B cell (primary cell): ENCODE measurements around the gene CDC14A. TPM values are rescaled to one million over a fixed set of nuclear protein-coding genes. Genes with fewer than 3 reads are reported as not detected.

Experiments
- ATAC-seq: fragments of 200-7000 bp; cut with Tn5 transposase; one replicate; pipeline ENCODE4 v1.10.0; 2021; ENCODE audit warnings: low read depth, mild to moderate bottlenecking, moderate number of reproducible peaks, moderate library complexity
- CTCF ChIA-PET: fragments of 350-600 bp; sonication (Branson Sonifier 250); formaldehyde crosslinking; loops from one replicate; lab custom pipeline; 2021; ENCODE audit warnings: antibody characterized with exemption, inconsistent platforms; lab: Charles Lee
- POLR2A ChIA-PET: fragments of 350-600 bp; sonication (Branson Sonifier 250); formaldehyde crosslinking; loops from one replicate; lab custom pipeline; 2021; ENCODE audit warnings: antibody characterized with exemption; lab: Charles Lee
- DNase-seq: peaks from one replicate; pipeline ENCODE4 v3.0.0; 2013
- H2AFZ ChIP-seq: 2 replicates; pipeline ENCODE4 v1.6.1; 2012; ENCODE audit warnings: mild to moderate bottlenecking, low read depth, low read length; ENCODE audit not compliant: insufficient read depth, poor library complexity, severe bottlenecking
- H3K27ac ChIP-seq, 2 donors: 1 replicate in 1 of 2; 2 replicates in 1 of 2; pipeline ENCODE4 v1.5.1; 2012 to 2013; ENCODE audit warnings: low read length in 2 of 2, mild to moderate bottlenecking in 2 of 2, moderate library complexity in 1 of 2
- H3K27me3 ChIP-seq, 4 experiments: fragments of 200-600 bp in 1 of 4; sonication (generic) in 1 of 4; replicated peaks in 1 of 4; 1 replicate in 2 of 4; 2 replicates in 2 of 4; pipeline versions ENCODE4 v1.6.1 to v1.7.0; 2013 to 2016; ENCODE audit warnings: low read length in 3 of 4, mild to moderate bottlenecking in 2 of 4, mixed read lengths in 1 of 4, moderate library complexity in 1 of 4; ENCODE audit not compliant: insufficient read depth in 4 of 4, control insufficient read depth in 3 of 4; ENCODE audit errors: control extremely low read depth in 1 of 4
- H3K36me3 ChIP-seq, 2 experiments: replicated peaks in 1 of 2; 1 replicate in 1 of 2; 2 replicates in 1 of 2; pipeline versions ENCODE4 v1.6.1 to v1.7.1; 2013; ENCODE audit warnings: low read length in 1 of 2; ENCODE audit not compliant: insufficient read depth in 2 of 2, control insufficient read depth in 1 of 2; ENCODE audit errors: control extremely low read depth in 1 of 2, extremely low read depth in 1 of 2
- H3K4me1 ChIP-seq, 2 donors: fragments of 200-600 bp in 1 of 2; sonication (generic) in 1 of 2; 1 replicate in 1 of 2; 2 replicates in 1 of 2; pipeline versions ENCODE4 v1.5.1 to v1.6.1; 2013 to 2017; ENCODE audit warnings: low read length in 2 of 2; ENCODE audit not compliant: control insufficient read depth in 2 of 2, insufficient read depth in 2 of 2
- H3K4me2 ChIP-seq: replicated peaks from 2 replicates; pipeline ENCODE3; 2012; ENCODE audit warnings: mild to moderate bottlenecking, low read depth, low read length; ENCODE audit not compliant: poor library complexity, severe bottlenecking
- H3K4me3 ChIP-seq, 5 experiments: fragments of 200-600 bp in 1 of 5; sonication (generic) in 1 of 5; 1 replicate in 3 of 5; 2 replicates in 2 of 5; pipeline versions ENCODE4 v1.5.1 to v1.7.0; 2011 to 2016; ENCODE audit warnings: low read length in 4 of 5, mild to moderate bottlenecking in 4 of 5, low read depth in 2 of 5, control low read depth in 1 of 5, moderate library complexity in 1 of 5; ENCODE audit not compliant: insufficient read depth in 1 of 5; ENCODE audit errors: control extremely low read depth in 1 of 5, extremely low read depth in 1 of 5
- H3K79me2 ChIP-seq: fragments of 200-600 bp; sonication (generic); one replicate; pipeline ENCODE4 v1.6.0; 2016; ENCODE audit warnings: low read length; ENCODE audit not compliant: control insufficient read depth, insufficient read depth
- H3K9ac ChIP-seq: fragments of 200-600 bp; sonication (generic); 2 replicates; pipeline ENCODE4 v1.6.1; 2017; ENCODE audit warnings: mild to moderate bottlenecking, low read length, moderate library complexity
- H3K9me3 ChIP-seq, 3 donors: one replicate each; pipeline versions ENCODE4 v1.6.1 to v1.7.1; 2013; ENCODE audit warnings: low read length in 2 of 3; ENCODE audit not compliant: control insufficient read depth in 2 of 3, insufficient read depth in 1 of 3; ENCODE audit errors: control extremely low read depth in 1 of 3
- H4K20me1 ChIP-seq: 2 replicates; pipeline ENCODE4 v1.6.0; 2012; ENCODE audit warnings: mild to moderate bottlenecking, low read length; ENCODE audit not compliant: insufficient read depth, control insufficient read depth, poor library complexity, severe bottlenecking
- H3K27ac Mint-ChIP-seq: one replicate; pipeline ENCODE4 v1.8.0; 2021; ENCODE audit warnings: mixed read lengths
- H3K27me3 Mint-ChIP-seq: one replicate; pipeline ENCODE4 v1.8.0; 2021; ENCODE audit warnings: mixed read lengths
- H3K4me1 Mint-ChIP-seq: one replicate; pipeline ENCODE4 v1.8.0; 2021; ENCODE audit warnings: mixed read lengths
- H3K4me3 Mint-ChIP-seq: one replicate; pipeline ENCODE4 v1.8.0; 2021; ENCODE audit warnings: mixed read lengths
- H3K9me3 Mint-ChIP-seq: one replicate; pipeline ENCODE4 v1.8.0; 2022; ENCODE audit warnings: mixed read lengths; ENCODE audit not compliant: insufficient read depth
- CTCF ChIP-seq: fragments of 200-600 bp; IDR thresholded peaks from one replicate; pipeline ENCODE4 v1.8.0; 2022; ENCODE audit warnings: antibody characterized with exemption, mild to moderate bottlenecking
- EZH2 ChIP-seq: IDR thresholded peaks from 2 replicates; pipeline ENCODE4 v1.6.1; 2012; ENCODE audit warnings: borderline replicate concordance, low read depth, mild to moderate bottlenecking, moderate library complexity, low read length; ENCODE audit not compliant: insufficient read depth, poor library complexity, severe bottlenecking
- WGBS: methylation state at CpG from one replicate; pipeline ENCODE4 v1.1.5; 2013; ENCODE audit warnings: missing lambda C conversion rate; ENCODE audit not compliant: insufficient coverage; 5-methylcytosine and 5-hydroxymethylcytosine counted together
- intact Hi-C: fragments of 100-400 bp; cut with micrococcal nuclease; formaldehyde crosslinking; loops from one replicate; pipeline ENCODE4 v1.10.0; 2022
- polyA plus RNA-seq: library from polyadenylated mRNA; depleted of rRNA; stranded (reverse); fragments of >200 nt; gene quantifications from 2 replicates; pipeline ENCODE4 v1.2.3, GENCODE V29; 2012
- total RNA-seq, 2 donors: library from RNA; stranded (reverse); fragments of 120-200 nt in 1 of 2; gene quantifications; 1 replicate in 1 of 2; 2 replicates in 1 of 2; pipeline versions ENCODE4 v1.2.3 to v1.2.4, GENCODE V29; 2013 to 2022

The CDC14A gene
- total and polyA plus RNA-seq, 2 donors (not counting 1 experiment from before 2014, with no cell fraction given), result 6.1 to 41.7 TPM

- Histone ChIP-seq H3K4me2 (no peak overlapping the region), H3K27ac (no peak overlapping the region), H3K27me3 (no peaks in the 10 kb centered on the region), H3K4me1 (no peaks in the 10 kb centered on the region), H3K79me2 (no peaks in the 10 kb centered on the region), H2AFZ (no peak overlapping the region), H3K9me3 (no peaks in the 10 kb centered on the region), H3K4me3 (no peak overlapping the region), H3K36me3 (peaks cover 5 to 43% of the 10 kb centered on the region in 2 experiments), H3K9ac (no peak overlapping the region), H4K20me1 (no peaks in the 10 kb centered on the region)
- ATAC-seq (no peak), DNase-seq (no peak)
- Mint-ChIP-seq H3K27ac (no peak overlapping the region), H3K27me3 (no peaks in the 10 kb centered on the region), H3K9me3 (no peaks in the 10 kb centered on the region), H3K4me3 (no peak overlapping the region), H3K4me1 (no peaks in the 10 kb centered on the region)
- no peak for TF ChIP-seq CTCF
- TF ChIP-seq EZH2, result no peak
- 100% methylated on average over 3 of the region's 4 CpGs for WGBS
- POLR2A ChIA-PET, result no interaction called here
- CTCF ChIA-PET, result no interaction called here
- intact Hi-C loops, result no loop called here
Measured at GRCh38 chr1:100511058-100511457, 158.8 kb downstream of the CDC14A start.

- POLR2A ChIA-PET, result no interaction called here
- Histone ChIP-seq H3K27ac (no peak overlapping the region), H3K36me3 (peaks cover 3 to 46% of the 10 kb centered on the region in 2 experiments), H3K9me3 (no peaks in the 10 kb centered on the region), H3K79me2 (no peaks in the 10 kb centered on the region), H3K4me3 (no peak overlapping the region), H2AFZ (no peak overlapping the region), H3K4me2 (no peak overlapping the region), H4K20me1 (no peaks in the 10 kb centered on the region), H3K9ac (no peak overlapping the region), H3K27me3 (no peaks in the 10 kb centered on the region), H3K4me1 (no peaks in the 10 kb centered on the region)
- intact Hi-C loops, result no loop called here
- H3K4me1 Mint-ChIP-seq, result no peaks in the 10 kb centered on the region
- H3K27ac Mint-ChIP-seq, result no peak overlapping the region
- no peak overlapping the region for H3K4me3 Mint-ChIP-seq
- no peak for DNase-seq
- no peaks in the 10 kb centered on the region for H3K27me3 Mint-ChIP-seq
- 97% methylated on average over 4 of the region's 5 CpGs for WGBS
- CTCF ChIA-PET, result interaction anchor here (0.9 kb wide), 1 partner anchor 9 kb away, joined by 3 read pairs; no protein-coding TSS in a partner anchor
- no peaks in the 10 kb centered on the region for H3K9me3 Mint-ChIP-seq
- TF ChIP-seq EZH2, result no peak
- TF ChIP-seq CTCF, result no peak
- no peak for ATAC-seq
Measured at GRCh38 chr1:100511773-100512172, 159.5 kb downstream of the CDC14A start.
